Measurements from ENCODE around the gene BTBD18. TPM values are rescaled to one million over a fixed set of nuclear protein-coding genes. Genes with fewer than 3 reads are reported as not detected.

Gene BTBD18
- polyA plus RNA-seq (2013) = 0.18 TPM

- ChIA-PET POLR2A (no interaction called here), CTCF (interaction anchor here (0.7 to 7.5 kb wide), 13 partner anchors 8 to 761 kb away, joined by 3 to 100 read pairs (median 4); partner anchors contain the start of gene CTNND1)
- H3K36me3 ChIP-seq (ENCODE audit: control insufficient read depth in 4 of 4, insufficient read depth in 4 of 4, low read length in 3 of 4) = peaks cover 0 to 5% (median 1%) of the 10 kb centered on the region in 4 experiments
- DNase-seq = peak; percentile 25 to 42 (median 40)
- H3K4me3 ChIP-seq (ENCODE audit: control insufficient read depth in 1 of 7, extremely low read depth in 1 of 7, insufficient read depth in 4 of 7, low read depth in 2 of 7, low read length in 6 of 7) = no peak within 1 kb of the TSS
- no peak within 1 kb of the TSS for H3K27ac ChIP-seq (ENCODE audit: insufficient read depth in 1 of 2, low read depth in 1 of 2, low read length in 2 of 2, poor library complexity in 1 of 2, severe bottlenecking in 2 of 2)
- H3K27me3 ChIP-seq (replicated peaks in 2 of 5; ENCODE audit: control insufficient read depth in 4 of 5, insufficient read depth in 5 of 5, low read length in 4 of 5) = no peaks in the 10 kb centered on the region
- 94% methylated on average over 5 of the region's 10 CpGs for WGBS (ENCODE audit: insufficient coverage)
- H3K4me1 ChIP-seq (ENCODE audit: control extremely low read depth in 1 of 4, control insufficient read depth in 4 of 4, insufficient read depth in 4 of 4, low read length in 3 of 4) = no peaks in the 10 kb centered on the region
- H3K9me3 ChIP-seq (ENCODE audit: control extremely low read depth in 1 of 5, control insufficient read depth in 4 of 5, insufficient read depth in 2 of 5, low read depth in 1 of 5, low read length in 4 of 5) = no peaks in the 10 kb centered on the region
Observed at GRCh38 chr11:57751676-57752253, at the start of gene BTBD18. Gene BTBD18 (minus strand): TSS chr11:57751819. CDS start chr11:57751188, 631 bp downstream.

DNA sequence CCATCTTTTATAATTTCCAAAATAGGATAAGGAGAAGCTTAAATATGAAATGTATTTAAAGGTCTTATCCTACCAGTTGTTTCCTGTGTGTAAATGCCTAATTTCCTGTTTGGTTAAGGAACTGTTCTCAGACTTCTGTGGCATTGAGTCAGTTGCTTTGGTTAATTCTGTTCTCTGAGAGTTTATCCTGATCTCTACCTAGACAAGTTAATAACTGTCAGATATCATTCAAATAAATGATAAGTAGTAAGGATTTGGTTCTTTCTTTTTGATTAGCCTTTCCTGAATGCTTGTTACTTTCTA, 49.5 kb upstream of the BTBD18 start:
- Histone ChIP-seq H3K9me3 (ENCODE audit: control extremely low read depth in 1 of 5, control insufficient read depth in 4 of 5, insufficient read depth in 2 of 5, low read depth in 1 of 5, low read length in 4 of 5) (no peaks in the 10 kb centered on the region), H3K4me1 (ENCODE audit: control extremely low read depth in 1 of 4, control insufficient read depth in 4 of 4, insufficient read depth in 4 of 4, low read length in 3 of 4) (peaks cover 9 to 25% (median 15%) of the 10 kb centered on the region in 4 experiments), H3K4me3 (ENCODE audit: control insufficient read depth in 1 of 7, extremely low read depth in 1 of 7, insufficient read depth in 4 of 7, low read depth in 2 of 7, low read length in 6 of 7) (no peak overlapping the region), H3K36me3 (ENCODE audit: control insufficient read depth in 4 of 4, insufficient read depth in 4 of 4, low read length in 3 of 4) (peaks cover 17 to 66% (median 53%) of the 10 kb centered on the region in 4 experiments), H3K27me3 (replicated peaks in 2 of 5; ENCODE audit: control insufficient read depth in 4 of 5, insufficient read depth in 5 of 5, low read length in 4 of 5) (no peaks in the 10 kb centered on the region), H3K27ac (ENCODE audit: insufficient read depth in 1 of 2, low read depth in 1 of 2, low read length in 2 of 2, poor library complexity in 1 of 2, severe bottlenecking in 2 of 2) (no peak overlapping the region)
- DNase-seq = peak in 2 of 3 donors; percentile 14 to 28
- CTCF ChIA-PET = interaction anchor here (0.7 to 26.8 kb wide), 18 partner anchors 8 to 723 kb away, joined by 3 to 571 read pairs (median 8); partner anchors contain the start of genes BTBD18, CTNND1 and SELENOH
- POLR2A ChIA-PET = no interaction called here

DNA sequence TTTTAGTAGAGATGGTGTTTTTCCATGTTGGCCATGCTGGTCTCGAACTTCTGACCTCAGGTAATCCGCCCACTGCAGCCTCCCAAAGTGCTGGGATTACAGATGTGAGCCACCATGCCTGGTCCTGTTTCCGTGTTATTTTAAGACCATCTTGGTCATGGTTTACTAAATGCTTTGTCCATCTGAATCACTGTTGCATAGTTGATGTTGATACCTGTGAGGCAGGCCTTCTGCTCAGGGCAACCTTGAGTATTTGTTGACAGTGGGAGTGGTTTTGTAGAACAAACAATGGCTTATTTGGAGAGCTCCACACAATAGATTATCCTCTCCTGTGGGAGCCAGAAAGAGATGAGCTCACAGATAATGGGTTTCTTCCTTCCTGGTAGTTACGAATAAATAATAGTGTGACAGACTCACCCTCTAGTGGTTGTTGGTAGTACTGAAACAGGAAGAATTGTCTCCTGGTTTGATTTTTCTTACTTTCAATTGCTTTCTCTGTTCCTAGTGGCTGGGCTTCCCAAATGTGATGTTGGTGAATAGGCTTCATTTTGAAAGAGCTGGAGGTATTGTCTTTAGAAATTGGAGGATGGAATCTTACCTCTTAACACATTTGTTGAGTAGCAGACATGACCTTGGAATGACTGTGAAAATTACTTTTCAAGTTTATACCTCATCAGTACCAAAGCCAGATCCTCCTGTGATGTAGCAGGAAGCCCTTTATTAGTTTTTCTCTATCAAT, 49.0 kb upstream of the BTBD18 start:
- Histone ChIP-seq H3K27ac (ENCODE audit: insufficient read depth in 1 of 2, low read depth in 1 of 2, low read length in 2 of 2, poor library complexity in 1 of 2, severe bottlenecking in 2 of 2) (no peak overlapping the region), H3K27me3 (replicated peaks in 2 of 5; ENCODE audit: control insufficient read depth in 4 of 5, insufficient read depth in 5 of 5, low read length in 4 of 5) (no peaks in the 10 kb centered on the region), H3K4me3 (ENCODE audit: control insufficient read depth in 1 of 7, extremely low read depth in 1 of 7, insufficient read depth in 4 of 7, low read depth in 2 of 7, low read length in 6 of 7) (no peak overlapping the region), H3K4me1 (ENCODE audit: control extremely low read depth in 1 of 4, control insufficient read depth in 4 of 4, insufficient read depth in 4 of 4, low read length in 3 of 4) (peaks cover 9 to 25% (median 15%) of the 10 kb centered on the region in 4 experiments), H3K36me3 (ENCODE audit: control insufficient read depth in 4 of 4, insufficient read depth in 4 of 4, low read length in 3 of 4) (peaks cover 14 to 65% (median 52%) of the 10 kb centered on the region in 4 experiments), H3K9me3 (ENCODE audit: control extremely low read depth in 1 of 5, control insufficient read depth in 4 of 5, insufficient read depth in 2 of 5, low read depth in 1 of 5, low read length in 4 of 5) (no peaks in the 10 kb centered on the region)
- POLR2A ChIA-PET = interaction anchor here (1.2 kb wide), 1 partner anchor 37 kb away, joined by 3 read pairs; no protein-coding TSS in a partner anchor
- WGBS (ENCODE audit: insufficient coverage) = 90% methylated on average over 2 of the region's 4 CpGs
- CTCF ChIA-PET = interaction anchor here (0.7 to 26.8 kb wide), 18 partner anchors 8 to 724 kb away, joined by 3 to 571 read pairs (median 8); partner anchors contain the start of genes BTBD18, CTNND1 and SELENOH
- DNase-seq = peak; percentile 66 to 73 (median 68)

GRCh38 chr11:57798905-57799559, 47.4 kb upstream of the BTBD18 start:
- peak in 2 of 3 donors; percentile 22 to 29 for DNase-seq
- H3K27me3 ChIP-seq (replicated peaks in 2 of 5; ENCODE audit: control insufficient read depth in 4 of 5, insufficient read depth in 5 of 5, low read length in 4 of 5) = no peaks in the 10 kb centered on the region
- H3K36me3 ChIP-seq (ENCODE audit: control insufficient read depth in 4 of 4, insufficient read depth in 4 of 4, low read length in 3 of 4) = peaks cover 10 to 56% (median 47%) of the 10 kb centered on the region in 4 experiments
- 44% methylated on average over 1 of the region's 1 CpG for WGBS (ENCODE audit: insufficient coverage)
- H3K27ac ChIP-seq (ENCODE audit: insufficient read depth in 1 of 2, low read depth in 1 of 2, low read length in 2 of 2, poor library complexity in 1 of 2, severe bottlenecking in 2 of 2) = peak overlapping the region in 1 of 2 experiments; percentile 37
- H3K4me3 ChIP-seq (ENCODE audit: control insufficient read depth in 1 of 7, extremely low read depth in 1 of 7, insufficient read depth in 4 of 7, low read depth in 2 of 7, low read length in 6 of 7) = no peak overlapping the region
- peaks cover 9 to 34% (median 17%) of the 10 kb centered on the region in 4 experiments for H3K4me1 ChIP-seq (ENCODE audit: control extremely low read depth in 1 of 4, control insufficient read depth in 4 of 4, insufficient read depth in 4 of 4, low read length in 3 of 4)
- POLR2A ChIA-PET = interaction anchor here (3.6 kb wide), 1 partner anchor 37 kb away, joined by 10 read pairs; the partner anchor contains the start of gene CTNND1
- CTCF ChIA-PET = interaction anchor here (2.2 to 26.8 kb wide), 5 partner anchors 29 to 714 kb away, joined by 8 to 571 read pairs (median 39); partner anchors contain the start of genes BTBD18, CTNND1 and SELENOH
- H3K9me3 ChIP-seq (ENCODE audit: control extremely low read depth in 1 of 5, control insufficient read depth in 4 of 5, insufficient read depth in 2 of 5, low read depth in 1 of 5, low read length in 4 of 5) = no peaks in the 10 kb centered on the region

DNA sequence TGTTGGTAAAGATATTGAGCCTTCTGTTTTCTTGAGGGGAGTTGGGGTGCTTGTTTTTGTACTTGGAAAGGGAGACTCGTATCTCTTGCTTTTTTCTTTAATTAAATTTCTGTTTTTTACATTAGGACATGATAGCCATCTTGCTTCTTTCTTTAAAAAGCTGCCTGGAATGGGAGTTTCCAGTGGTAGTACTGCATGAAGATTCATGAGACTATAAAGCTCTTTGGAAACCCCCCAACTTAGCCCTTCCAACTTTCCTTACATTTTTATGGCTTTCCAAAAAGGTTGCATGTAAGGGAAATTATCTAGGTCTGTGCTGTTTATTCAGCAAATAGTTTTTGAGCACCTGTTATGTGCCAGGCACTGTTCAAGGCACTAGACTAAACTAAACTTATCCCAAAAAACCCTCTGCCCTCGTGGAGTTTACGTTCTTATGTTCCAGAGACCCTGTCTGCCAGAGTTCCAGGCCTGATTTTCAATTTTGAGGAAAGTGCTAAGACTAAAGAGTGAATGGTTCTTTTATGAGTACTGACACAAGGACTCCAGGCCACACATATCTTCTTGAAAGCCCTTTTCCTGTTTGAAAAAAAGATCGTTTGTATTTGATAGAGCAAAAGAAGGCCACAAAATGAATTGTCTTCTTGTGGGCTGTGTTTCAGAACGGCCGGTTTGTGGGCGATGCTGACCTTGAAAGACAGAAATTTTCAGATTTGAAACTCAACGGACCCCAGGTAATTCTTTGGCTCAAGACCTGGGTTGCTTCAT, 41.9 kb upstream of the BTBD18 start:
- Histone ChIP-seq H3K4me3 (ENCODE audit: control insufficient read depth in 1 of 7, extremely low read depth in 1 of 7, insufficient read depth in 4 of 7, low read depth in 2 of 7, low read length in 6 of 7) (peak overlapping the region in 4 of 7 experiments; percentile 10 to 69 (median 48)), H3K9me3 (ENCODE audit: control extremely low read depth in 1 of 5, control insufficient read depth in 4 of 5, insufficient read depth in 2 of 5, low read depth in 1 of 5, low read length in 4 of 5) (no peaks in the 10 kb centered on the region), H3K27me3 (replicated peaks in 2 of 5; ENCODE audit: control insufficient read depth in 4 of 5, insufficient read depth in 5 of 5, low read length in 4 of 5) (no peaks in the 10 kb centered on the region), H3K36me3 (ENCODE audit: control insufficient read depth in 4 of 4, insufficient read depth in 4 of 4, low read length in 3 of 4) (peaks cover 7 to 24% (median 21%) of the 10 kb centered on the region in 4 experiments), H3K4me1 (ENCODE audit: control extremely low read depth in 1 of 4, control insufficient read depth in 4 of 4, insufficient read depth in 4 of 4, low read length in 3 of 4) (peaks cover 18 to 61% (median 32%) of the 10 kb centered on the region in 4 experiments), H3K27ac (ENCODE audit: insufficient read depth in 1 of 2, low read depth in 1 of 2, low read length in 2 of 2, poor library complexity in 1 of 2, severe bottlenecking in 2 of 2) (peak overlapping the region in 1 of 2 experiments; percentile 64)
- ChIA-PET POLR2A (interaction anchor here (0.6 to 1.5 kb wide), 2 partner anchors 15 to 31 kb away, joined by 3 read pairs; partner anchors contain the start of gene CTNND1), CTCF (interaction anchor here (0.9 to 26.8 kb wide), 6 partner anchors 8 to 131 kb away, joined by 3 to 571 read pairs (median 4); partner anchors contain the start of genes BTBD18 and CTNND1)
- DNase-seq = peak in 1 of 3 donors; percentile 20
- 53% methylated on average over 6 of the region's 8 CpGs for WGBS (ENCODE audit: insufficient coverage)

- Histone ChIP-seq H3K9me3 (ENCODE audit: control extremely low read depth in 1 of 5, control insufficient read depth in 4 of 5, insufficient read depth in 2 of 5, low read depth in 1 of 5, low read length in 4 of 5) (no peaks in the 10 kb centered on the region), H3K36me3 (ENCODE audit: control insufficient read depth in 4 of 4, insufficient read depth in 4 of 4, low read length in 3 of 4) (peaks cover 7 to 20% (median 18%) of the 10 kb centered on the region in 4 experiments), H3K27me3 (replicated peaks in 2 of 5; ENCODE audit: control insufficient read depth in 4 of 5, insufficient read depth in 5 of 5, low read length in 4 of 5) (no peaks in the 10 kb centered on the region), H3K27ac (ENCODE audit: insufficient read depth in 1 of 2, low read depth in 1 of 2, low read length in 2 of 2, poor library complexity in 1 of 2, severe bottlenecking in 2 of 2) (peak overlapping the region in 1 of 2 experiments; percentile 64), H3K4me1 (ENCODE audit: control extremely low read depth in 1 of 4, control insufficient read depth in 4 of 4, insufficient read depth in 4 of 4, low read length in 3 of 4) (peaks cover 18 to 66% (median 34%) of the 10 kb centered on the region in 4 experiments), H3K4me3 (ENCODE audit: control insufficient read depth in 1 of 7, extremely low read depth in 1 of 7, insufficient read depth in 4 of 7, low read depth in 2 of 7, low read length in 6 of 7) (peak overlapping the region in 6 of 7 experiments; percentile 10 to 69 (median 43))
- peak; percentile 44 to 74 (median 70) for DNase-seq
- ChIA-PET CTCF (interaction anchor here (0.6 to 26.8 kb wide), 4 partner anchors 8 to 79 kb away, joined by 3 to 571 read pairs (median 5); partner anchors contain the start of genes BTBD18 and CTNND1), POLR2A (interaction anchor here (1.5 kb wide), 1 partner anchor 31 kb away, joined by 3 read pairs; the partner anchor contains the start of gene CTNND1)
Observed at GRCh38 chr11:57792870-57793269, 41.3 kb upstream of the BTBD18 start.
